GM21390 (cell line): ENCODE data around the gene XRCC6.
"Not testable (repeated sequence)": the region's sequence is repeated elsewhere in the genome, so short reads cannot be mapped to it uniquely, and the experiment has no call there.

ENCODE experiments used
- ATAC-seq: cut with Tn5 transposase; IDR thresholded peaks from one replicate; pipeline ENCODE4 v1.9.1; 2021; ENCODE audit not compliant: unreplicated experiment

XRCC6 gene

GRCh38 chr22:41621099-41621910 lies at the start of gene XRCC6:
TSS of gene XRCC6 (plus strand) at chr22:41621295. CDS start at chr22:41622005, 710 bp downstream.
- ATAC-seq = peak; percentile 69

DNA sequence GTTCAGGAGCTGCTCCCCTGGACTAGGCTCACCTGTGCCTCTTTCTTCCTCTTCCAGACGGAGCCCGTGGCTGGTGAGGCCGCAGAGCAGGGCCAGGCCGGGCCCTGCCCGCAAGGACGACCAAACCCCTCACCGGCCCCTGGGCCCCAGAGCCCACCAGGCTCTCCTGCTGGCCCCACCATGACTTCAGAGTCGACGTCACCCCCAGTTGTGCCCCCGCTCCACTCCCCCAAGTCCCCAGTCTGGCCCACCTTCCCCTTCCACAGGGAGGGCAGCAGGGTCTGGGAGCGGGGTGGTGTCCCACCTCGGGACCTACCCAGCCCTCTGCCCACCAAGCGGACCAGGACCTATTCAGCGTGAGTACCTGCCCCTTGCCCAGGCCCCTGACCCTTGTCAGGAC lies 49.3 kb upstream of the XRCC6 start:
- ATAC-seq = no peak

DNA sequence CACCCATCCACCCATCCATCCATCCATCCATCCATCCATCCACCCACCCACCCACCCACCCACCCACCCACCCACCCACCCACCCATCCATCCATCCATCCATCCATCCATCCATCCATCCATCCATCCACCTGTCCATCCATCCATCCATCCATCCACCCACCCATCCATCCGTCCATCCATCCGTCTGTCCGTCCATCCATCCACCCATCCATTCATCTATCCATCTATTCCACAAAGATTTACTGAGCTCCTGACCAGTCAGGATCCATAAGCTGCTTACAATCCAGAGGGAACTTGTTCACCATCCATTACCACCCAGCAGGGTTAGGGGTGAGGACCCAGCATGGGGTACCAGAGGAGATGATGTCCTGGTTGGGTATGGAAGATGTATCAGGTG lies 48.8 kb upstream of the XRCC6 start:
- not testable (repeated sequence) for ATAC-seq

DNA sequence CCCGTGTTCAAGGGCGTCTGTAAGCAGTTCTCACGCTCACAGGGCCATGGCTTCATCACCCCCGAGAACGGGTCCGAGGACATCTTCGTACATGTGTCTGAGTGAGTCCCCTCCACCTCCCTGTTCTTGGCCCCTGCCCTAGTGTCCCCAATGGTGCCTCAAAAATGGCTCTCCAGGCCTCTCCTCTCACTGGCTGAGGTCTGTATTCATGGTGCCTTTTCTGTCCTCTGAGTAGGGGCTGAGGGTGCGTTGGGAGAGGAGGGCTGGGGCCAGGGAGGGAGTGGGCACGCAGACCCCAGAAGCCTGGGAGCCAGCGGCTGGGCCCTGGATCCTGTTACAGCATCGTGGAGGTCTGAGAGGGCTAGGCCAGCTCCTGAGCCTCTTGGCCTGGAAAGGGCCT lies 47.4 kb upstream of the XRCC6 start:
- no peak for ATAC-seq

DNA sequence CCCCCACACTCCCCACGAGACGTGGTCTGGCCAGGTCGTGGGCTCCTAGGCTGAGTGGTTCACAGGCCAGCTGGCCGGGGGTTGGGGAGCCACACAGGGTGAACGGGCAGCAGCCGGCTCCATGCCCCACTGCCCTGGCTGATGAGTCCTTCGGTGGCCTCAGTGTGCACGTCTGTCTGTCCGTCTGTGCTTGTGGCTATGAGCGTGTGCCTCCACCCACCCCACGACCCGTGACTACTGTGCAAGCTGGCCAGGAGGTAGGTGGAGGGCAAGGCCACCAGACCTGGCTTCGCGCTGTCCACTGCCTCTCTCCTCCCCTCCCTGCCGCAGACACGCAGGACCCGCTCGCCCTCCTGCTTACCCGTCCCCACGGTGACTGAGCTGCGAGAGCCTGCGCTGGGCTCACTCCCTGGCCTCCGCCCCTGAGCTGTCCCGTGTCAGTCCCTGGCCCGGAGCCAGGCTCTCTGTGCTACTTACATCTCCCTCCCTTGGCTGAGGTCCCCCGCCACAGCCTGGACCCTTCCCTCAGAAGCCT lies 46.2 kb upstream of the XRCC6 start:
- ATAC-seq = no peak

DNA sequence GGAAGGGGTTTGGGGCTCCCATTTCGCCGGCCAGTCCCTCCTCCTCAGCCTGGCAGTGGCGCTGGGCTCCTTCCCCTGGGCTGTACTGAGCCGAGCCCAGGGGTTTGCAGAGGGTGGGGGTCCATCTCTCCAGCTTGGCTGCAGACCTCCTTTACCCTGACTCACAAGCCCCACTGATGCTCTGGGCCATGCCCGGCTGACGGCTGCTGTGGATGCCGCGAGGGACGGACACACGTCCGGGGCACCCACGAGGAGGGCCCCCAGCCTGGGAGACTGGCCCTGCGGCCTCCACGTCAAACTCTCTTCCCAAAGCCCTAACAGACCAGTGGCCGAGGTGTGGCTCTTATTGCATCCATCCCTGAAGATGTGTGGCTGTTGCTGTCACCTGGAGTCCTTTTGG lies 45.6 kb upstream of the XRCC6 start:
- no peak for ATAC-seq

GRCh38 chr22:41576877-41577276 lies 44.2 kb upstream of the XRCC6 start:
- no peak for ATAC-seq

DNA sequence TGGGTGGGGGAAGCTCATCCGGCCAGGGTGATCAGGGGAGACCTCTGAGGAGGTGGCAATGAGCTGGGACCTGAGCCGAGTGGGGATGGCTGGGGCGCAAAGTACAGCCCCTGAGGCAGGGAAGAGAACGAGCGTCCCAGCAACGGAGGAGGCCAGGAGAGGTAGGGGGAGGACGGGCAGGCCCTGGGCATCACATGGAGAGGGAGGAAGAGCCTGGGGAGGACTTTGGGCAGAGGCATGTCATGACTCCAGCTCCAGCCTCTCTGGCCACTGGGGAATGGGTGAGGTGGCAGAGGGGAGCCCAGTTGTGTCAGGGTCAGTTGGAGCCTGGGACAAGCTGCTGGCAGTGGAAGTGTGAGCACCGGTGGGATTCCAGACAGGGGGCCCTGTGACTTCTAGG lies 43.0 kb upstream of the XRCC6 start:
- ATAC-seq = no peak

- no peak for ATAC-seq
Observed at GRCh38 chr22:41578818-41579217, 42.3 kb upstream of the XRCC6 start.

DNA sequence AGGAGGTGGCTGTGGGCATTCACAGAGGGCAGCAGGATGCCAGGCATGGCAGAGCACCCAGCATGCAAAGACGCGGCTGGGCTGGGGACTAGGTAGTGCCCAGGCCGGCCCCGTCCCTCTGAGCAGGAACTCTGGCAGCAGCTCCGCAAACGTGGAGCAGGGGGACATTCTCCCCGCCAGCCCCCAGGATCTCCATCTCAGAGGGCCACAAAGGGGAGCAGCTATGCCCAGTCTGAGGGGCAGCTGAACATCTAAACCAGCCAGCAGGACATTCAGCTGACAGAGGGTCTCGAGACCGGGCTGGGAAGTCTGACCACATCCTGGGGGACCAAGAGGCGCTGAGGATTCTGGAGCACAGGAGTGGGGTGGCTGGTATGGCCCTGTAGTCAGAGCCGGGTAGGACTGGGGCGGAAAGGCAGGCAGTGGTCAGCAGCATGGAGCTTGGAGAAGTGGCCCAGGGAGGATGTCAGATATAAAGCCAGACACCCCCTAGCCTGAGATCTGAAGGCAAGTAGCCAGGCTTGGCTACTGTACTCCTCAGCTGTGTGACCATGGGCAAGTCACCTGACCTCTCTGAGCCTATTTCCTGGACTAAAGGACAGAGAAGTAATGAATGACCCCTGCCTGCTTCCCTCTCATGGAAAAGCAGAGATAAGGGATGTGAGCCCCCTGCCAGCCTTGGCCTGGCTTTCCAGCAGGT lies 41.6 kb upstream of the XRCC6 start:
- ATAC-seq = no peak

- no peak for ATAC-seq
Observed at GRCh38 chr22:41579997-41580355, 41.1 kb upstream of the XRCC6 start.

DNA sequence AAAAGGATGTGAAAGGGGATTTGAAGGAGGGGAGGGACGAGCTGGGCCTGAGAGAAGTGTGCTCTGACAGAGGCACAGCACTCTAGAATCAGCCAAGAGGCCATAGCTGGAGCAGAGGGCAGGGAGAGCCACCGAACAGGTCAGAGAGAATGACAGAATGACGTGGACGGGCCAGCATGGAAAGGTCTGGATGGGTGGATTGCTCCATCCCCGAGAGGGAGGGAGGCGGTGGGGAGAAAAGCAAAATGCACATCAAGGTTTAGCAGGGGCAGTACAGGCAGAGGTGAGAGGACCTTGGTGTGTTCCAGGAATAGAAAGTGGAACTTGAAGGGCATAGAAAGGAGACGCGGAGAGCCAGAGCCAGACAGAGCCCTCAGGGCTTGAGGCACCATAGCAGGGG lies 38.4 kb upstream of the XRCC6 start:
- no peak for ATAC-seq

GRCh38 chr22:41584881-41585280 lies 36.2 kb upstream of the XRCC6 start:
- ATAC-seq = no peak

DNA sequence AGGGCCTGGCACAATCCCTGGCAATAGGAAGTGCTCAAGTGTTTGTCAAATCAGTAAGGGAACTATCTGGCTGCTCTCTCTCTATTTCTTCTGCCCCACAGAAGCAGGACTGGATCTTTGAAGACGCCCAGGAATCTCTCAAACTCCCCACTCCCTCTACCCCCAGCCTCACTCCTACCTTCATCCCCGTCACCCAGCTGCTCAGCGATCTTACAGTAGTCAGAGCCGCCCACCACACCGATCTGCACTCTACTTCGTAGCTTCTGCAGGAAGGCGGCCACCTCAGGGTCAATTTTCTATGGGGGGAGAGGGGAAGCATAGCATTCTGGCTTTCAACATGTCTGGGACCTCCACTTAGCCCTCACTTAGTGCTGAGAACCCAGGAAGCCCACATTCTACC lies 35.2 kb upstream of the XRCC6 start:
- no peak for ATAC-seq

DNA sequence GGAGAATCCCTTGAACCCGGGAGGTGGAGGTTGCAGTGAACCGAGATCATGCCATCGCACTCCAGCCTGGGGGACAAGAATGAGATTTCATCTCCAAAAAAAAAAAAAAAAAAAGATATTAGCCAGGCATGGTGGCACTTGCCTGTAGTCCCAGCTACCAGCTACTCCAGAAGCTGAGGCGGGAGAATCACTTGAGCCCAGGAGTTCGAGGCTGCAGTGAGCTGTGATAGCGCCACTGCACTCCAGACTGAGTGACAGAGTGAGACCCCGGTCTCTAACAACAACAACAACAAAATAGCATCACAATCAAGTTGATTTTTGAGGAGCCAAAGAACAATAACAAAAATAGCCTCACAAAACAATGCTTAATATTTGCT lies 33.8 kb upstream of the XRCC6 start:
- ATAC-seq = no peak

DNA sequence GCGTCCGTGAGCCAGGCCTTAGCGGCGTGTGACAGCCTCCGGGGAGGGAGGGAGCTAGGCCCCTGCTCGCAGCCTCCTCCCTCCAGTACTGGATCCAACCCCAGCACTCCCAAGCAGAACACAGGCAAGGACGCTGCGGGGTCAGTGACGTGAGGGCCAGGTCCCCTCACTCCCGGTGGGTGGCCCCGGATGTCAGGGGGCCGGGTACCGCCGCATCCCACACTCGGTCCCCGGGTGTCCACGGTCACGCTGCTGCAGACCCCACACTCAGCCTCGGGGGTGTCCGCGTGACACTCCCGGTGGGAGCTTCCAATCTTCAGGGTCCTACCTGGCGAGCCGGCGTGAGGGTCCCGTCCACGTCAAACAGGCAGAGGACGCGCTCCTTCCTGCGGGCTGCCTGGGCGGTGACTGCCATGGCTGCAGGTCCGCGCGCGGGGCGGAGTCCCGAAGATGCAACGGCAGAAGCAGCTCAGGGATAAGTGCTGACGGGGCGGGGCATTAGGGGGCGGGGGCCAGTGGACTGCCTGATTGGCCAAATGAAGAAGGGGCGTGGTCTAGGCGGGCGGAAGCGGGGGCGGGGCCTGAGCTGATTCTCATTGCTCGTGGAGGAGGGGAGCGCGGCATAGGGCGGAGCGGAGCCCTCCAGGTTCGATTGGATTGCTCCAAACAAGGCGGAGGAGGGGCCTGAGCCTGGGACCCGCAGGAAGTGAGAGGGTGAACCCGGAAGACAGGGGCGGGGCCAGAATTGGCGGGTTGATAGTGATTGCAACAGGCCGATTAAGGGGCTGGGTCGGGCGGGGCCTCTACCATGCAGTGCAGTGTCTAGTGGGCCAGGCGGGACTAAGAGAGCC lies 31.5 kb upstream of the XRCC6 start, which contains the start of gene PMM1:
Gene PMM1 (minus strand): TSS at position 450 of the 851 bp plus-strand sequence. CDS start 35 bp downstream, at position 415.
- ATAC-seq = peak; percentile 93

DNA sequence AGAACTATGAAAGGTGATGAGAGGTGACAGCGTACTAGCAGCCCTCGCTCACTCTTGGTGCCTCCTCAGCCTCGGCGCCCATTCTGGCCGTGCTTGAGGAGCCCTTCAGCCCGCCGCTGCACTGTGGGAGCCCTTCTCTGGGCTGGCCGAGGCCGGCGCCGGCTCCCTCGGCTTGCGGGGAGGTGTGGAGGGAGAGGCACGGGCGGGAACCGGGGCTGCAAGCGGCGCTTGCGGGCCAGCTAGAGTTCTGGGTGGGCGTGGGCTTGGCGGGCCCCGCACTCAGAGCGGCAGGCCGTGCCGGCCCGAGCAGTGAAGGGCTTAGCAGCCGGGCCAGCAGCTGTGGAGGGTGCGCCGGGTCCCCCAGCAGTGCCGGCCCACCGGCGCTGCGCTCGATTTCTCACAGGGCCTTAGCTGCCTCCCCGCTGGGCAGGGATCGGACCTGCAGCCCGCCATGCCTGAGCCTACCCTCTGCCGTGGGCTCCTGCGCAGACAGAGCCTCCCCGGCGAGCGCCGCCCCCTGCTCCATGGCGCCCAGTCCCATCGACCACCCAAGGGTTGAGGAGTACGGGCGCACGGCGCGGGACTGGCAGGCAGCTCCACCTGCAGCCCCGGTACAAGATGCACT lies 27.6 kb upstream of the XRCC6 start:
- not testable (repeated sequence) for ATAC-seq

- no peak for ATAC-seq
Observed at GRCh38 chr22:41595703-41596102, 25.4 kb upstream of the XRCC6 start.

- ATAC-seq = no peak
Observed at GRCh38 chr22:41596776-41597634, 24.1 kb upstream of the XRCC6 start.

DNA sequence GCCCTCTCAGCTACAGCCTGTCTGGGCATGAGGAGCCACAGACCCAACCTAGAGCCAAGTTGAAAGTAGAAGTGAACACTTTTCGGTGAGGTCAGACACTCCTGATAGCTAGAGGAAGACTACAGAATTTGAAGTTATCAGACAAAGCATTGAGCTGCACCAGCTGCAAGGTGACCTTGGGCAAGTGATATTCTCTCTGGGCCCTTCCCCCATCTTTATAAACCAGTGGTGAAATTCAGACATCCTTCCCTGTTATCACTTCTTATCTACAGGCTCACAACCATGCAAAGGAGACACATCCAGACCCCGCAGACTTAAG lies 23.5 kb upstream of the XRCC6 start:
- no peak for ATAC-seq
